ENCODE measurements around the gene ZFPM1. TPM values are rescaled to one million over a fixed set of nuclear protein-coding genes. Genes with fewer than 3 reads are reported as not detected.
A peak's percentile ranks its signal among the peaks of the same experiment; 100 is the strongest.

The ZFPM1 gene
- total RNA-seq, 2 experiments from 2014 or later = 15.0 to 18.0 TPM

GRCh38 chr16:88550246-88550661 lies 97.2 kb downstream of the ZFPM1 start:
- DNase-seq = peak; percentile 63
- ChIA-PET POLR2A (interaction anchor here (0.5 to 1.6 kb wide), 2 partner anchors 11 to 740 kb away, joined by 3 to 5 read pairs; no protein-coding TSS in a partner anchor), CTCF (interaction anchor here (1.2 to 3.0 kb wide), 4 partner anchors 10 to 112 kb away, joined by 3 to 14 read pairs (median 4); partner anchors contain the start of gene ZC3H18)
- no peaks in the 10 kb centered on the region for H3K36me3 Mint-ChIP-seq (ENCODE audit: low read depth)
- H3K4me3 Mint-ChIP-seq = peak overlapping the region; percentile 55
- intact Hi-C loops (cut with micrococcal nuclease) = no loop called here
- H3K27me3 Mint-ChIP-seq = no peaks in the 10 kb centered on the region
- ATAC-seq = peak; percentile 91
- H3K4me1 Mint-ChIP-seq (ENCODE audit: low read depth) = peaks cover 23% of the 10 kb centered on the region
- peak overlapping the region; percentile 89 for H3K27ac Mint-ChIP-seq
- H3K9me3 Mint-ChIP-seq = no peaks in the 10 kb centered on the region
- TF ChIP-seq CTCF (IDR thresholded peaks at IDR 0.05) = no peak

GRCh38 chr16:88552166-88552565 lies 99.1 kb downstream of the ZFPM1 start:
- DNase-seq (no peak), ATAC-seq (no peak)
- TF ChIP-seq CTCF (IDR thresholded peaks at IDR 0.05) = no peak
- Mint-ChIP-seq H3K4me3 (no peak overlapping the region), H3K4me1 (ENCODE audit: low read depth) (peaks cover 23% of the 10 kb centered on the region), H3K36me3 (ENCODE audit: low read depth) (no peaks in the 10 kb centered on the region), H3K9me3 (peaks cover 3% of the 10 kb centered on the region), H3K27me3 (no peaks in the 10 kb centered on the region), H3K27ac (no peak overlapping the region)
- intact Hi-C loops (cut with micrococcal nuclease) = no loop called here
- CTCF ChIA-PET = interaction anchor here (0.9 kb wide), 1 partner anchor 114 kb away, joined by 3 read pairs; no protein-coding TSS in a partner anchor
- POLR2A ChIA-PET = no interaction called here

GRCh38 chr16:88552815-88553214 lies 99.7 kb downstream of the ZFPM1 start:
- peaks cover 23% of the 10 kb centered on the region for H3K4me1 Mint-ChIP-seq (ENCODE audit: low read depth)
- DNase-seq (no peak), ATAC-seq (no peak)
- H3K27ac Mint-ChIP-seq = no peak overlapping the region
- H3K9me3 Mint-ChIP-seq = peaks cover 3% of the 10 kb centered on the region
- intact Hi-C loops (cut with micrococcal nuclease) = no loop called here
- ChIA-PET CTCF (interaction anchor here (0.9 kb wide), 1 partner anchor 115 kb away, joined by 3 read pairs; no protein-coding TSS in a partner anchor), POLR2A (no interaction called here)
- TF ChIP-seq CTCF (IDR thresholded peaks at IDR 0.05) = no peak
- no peaks in the 10 kb centered on the region for H3K36me3 Mint-ChIP-seq (ENCODE audit: low read depth)
- H3K4me3 Mint-ChIP-seq = no peak overlapping the region
- H3K27me3 Mint-ChIP-seq = no peaks in the 10 kb centered on the region

- no peak for TF ChIP-seq CTCF (IDR thresholded peaks at IDR 0.05)
- no peak for ATAC-seq
- DNase-seq = no peak
- Mint-ChIP-seq H3K4me1 (ENCODE audit: low read depth) (peaks cover 23% of the 10 kb centered on the region), H3K27ac (no peak overlapping the region), H3K9me3 (peaks cover 3% of the 10 kb centered on the region), H3K27me3 (peaks cover under 1% of the 10 kb centered on the region), H3K4me3 (no peak overlapping the region), H3K36me3 (ENCODE audit: low read depth) (no peaks in the 10 kb centered on the region)
- ChIA-PET CTCF (no interaction called here), POLR2A (no interaction called here)
- intact Hi-C loops (cut with micrococcal nuclease) = no loop called here
These were observed 100.7 kb downstream of the ZFPM1 start for GRCh38 chr16:88553739-88554138.

- no peak overlapping the region for H3K27ac Mint-ChIP-seq
- H3K4me1 Mint-ChIP-seq (ENCODE audit: low read depth) = peaks cover 16% of the 10 kb centered on the region
- no peak for ATAC-seq
- intact Hi-C loops (cut with micrococcal nuclease) = no loop called here
- peaks cover 2% of the 10 kb centered on the region for H3K27me3 Mint-ChIP-seq
- no peaks in the 10 kb centered on the region for H3K36me3 Mint-ChIP-seq (ENCODE audit: low read depth)
- ChIA-PET CTCF (interaction anchor here (0.8 kb wide), 1 partner anchor 117 kb away, joined by 3 read pairs; no protein-coding TSS in a partner anchor), POLR2A (no interaction called here)
- no peak overlapping the region for H3K4me3 Mint-ChIP-seq
- TF ChIP-seq CTCF (IDR thresholded peaks at IDR 0.05) = no peak
- peaks cover 3% of the 10 kb centered on the region for H3K9me3 Mint-ChIP-seq
- DNase-seq = no peak
These were observed 101.7 kb downstream of the ZFPM1 start for GRCh38 chr16:88554711-88555264.

Data from activated CD8-positive, alpha-beta T cell treated with anti-CD3 and anti-CD28 coated beads for 36 hours (primary cell).